Mesendoderm (in vitro differentiated cells): ENCODE data around the gene MAN1A2.

Source experiments
- DNase-seq: peaks from one replicate; pipeline ENCODE4 v3.0.0; 2013
- H2AK5ac ChIP-seq: 2 replicates; pipeline ENCODE4 v1.6.1; 2013; ENCODE audit warnings: low read length, inconsistent platforms
- H2BK120ac ChIP-seq: 2 replicates; pipeline ENCODE4 v1.6.1; 2013; ENCODE audit warnings: low read depth, mild to moderate bottlenecking, low read length, moderate library complexity, mixed read lengths
- H2BK15ac ChIP-seq: replicated peaks from 2 replicates; pipeline ENCODE4 v1.6.1; 2013; ENCODE audit warnings: low read depth, mild to moderate bottlenecking, moderate library complexity
- H2BK5ac ChIP-seq: 2 replicates; pipeline ENCODE4 v1.6.1; 2013; ENCODE audit warnings: low read length, inconsistent platforms
- H3K18ac ChIP-seq: 2 replicates; pipeline ENCODE4 v1.6.1; 2013; ENCODE audit warnings: mild to moderate bottlenecking, low read length, mixed read lengths
- H3K23ac ChIP-seq: one replicate; pipeline ENCODE4 v1.6.1; 2013; ENCODE audit warnings: low read length
- H3K27ac ChIP-seq: 2 replicates; pipeline ENCODE4 v1.5.1; 2013; ENCODE audit warnings: low read depth, mild to moderate bottlenecking, inconsistent platforms, low read length, moderate library complexity
- H3K27me3 ChIP-seq: 2 replicates; pipeline ENCODE4 v1.6.1; 2013; ENCODE audit warnings: low read length, control low read depth, mild to moderate bottlenecking, inconsistent platforms; ENCODE audit not compliant: insufficient read depth, poor library complexity
- H3K36me3 ChIP-seq: 2 replicates; pipeline ENCODE4 v1.6.1; 2013; ENCODE audit warnings: low read length, inconsistent platforms; ENCODE audit not compliant: control insufficient read depth, insufficient read depth
- H3K4ac ChIP-seq: one replicate; pipeline ENCODE4 v1.6.1; 2013; ENCODE audit warnings: low read depth, mild to moderate bottlenecking, low read length, moderate library complexity
- H3K4me1 ChIP-seq: 2 replicates; pipeline ENCODE4 v1.6.1; 2013; ENCODE audit warnings: low read depth, low read length, inconsistent platforms; ENCODE audit not compliant: control insufficient read depth
- H3K4me2 ChIP-seq: 2 replicates; pipeline ENCODE4 v1.6.1; 2013; ENCODE audit warnings: low read length
- H3K4me3 ChIP-seq: 2 replicates; pipeline ENCODE4 v1.5.1; 2013; ENCODE audit warnings: mild to moderate bottlenecking, low read length
- H3K56ac ChIP-seq: one replicate; pipeline ENCODE4 v1.6.1; 2013; ENCODE audit warnings: low read length
- H3K79me1 ChIP-seq: 2 replicates; pipeline ENCODE4 v1.6.1; 2013; ENCODE audit warnings: low read length, inconsistent platforms
- H3K79me2 ChIP-seq: 2 replicates; pipeline ENCODE4 v1.6.1; 2013; ENCODE audit warnings: mild to moderate bottlenecking, low read length; ENCODE audit not compliant: control insufficient read depth, insufficient read depth
- H3K9ac ChIP-seq: 2 replicates; pipeline ENCODE4 v1.6.1; 2013; ENCODE audit warnings: low read length, inconsistent platforms
- H4K5ac ChIP-seq: one replicate; pipeline ENCODE4 v1.6.1; 2013; ENCODE audit warnings: low read length
- H4K8ac ChIP-seq: one replicate; pipeline ENCODE4 v1.6.1; 2013; ENCODE audit warnings: low read depth, mild to moderate bottlenecking, control low read depth, low read length, moderate library complexity
- WGBS: extraction: QIAGEN DNeasy Blood & Tissue Kit; methylation state at CpG from one replicate; pipeline ENCODE4 v1.1.7; 2013; ENCODE audit warnings: low lambda C conversion rate, missing lambda C conversion rate; ENCODE audit not compliant: insufficient coverage; ENCODE audit errors: extremely low coverage; 5-methylcytosine and 5-hydroxymethylcytosine counted together

The MAN1A2 gene

DNA sequence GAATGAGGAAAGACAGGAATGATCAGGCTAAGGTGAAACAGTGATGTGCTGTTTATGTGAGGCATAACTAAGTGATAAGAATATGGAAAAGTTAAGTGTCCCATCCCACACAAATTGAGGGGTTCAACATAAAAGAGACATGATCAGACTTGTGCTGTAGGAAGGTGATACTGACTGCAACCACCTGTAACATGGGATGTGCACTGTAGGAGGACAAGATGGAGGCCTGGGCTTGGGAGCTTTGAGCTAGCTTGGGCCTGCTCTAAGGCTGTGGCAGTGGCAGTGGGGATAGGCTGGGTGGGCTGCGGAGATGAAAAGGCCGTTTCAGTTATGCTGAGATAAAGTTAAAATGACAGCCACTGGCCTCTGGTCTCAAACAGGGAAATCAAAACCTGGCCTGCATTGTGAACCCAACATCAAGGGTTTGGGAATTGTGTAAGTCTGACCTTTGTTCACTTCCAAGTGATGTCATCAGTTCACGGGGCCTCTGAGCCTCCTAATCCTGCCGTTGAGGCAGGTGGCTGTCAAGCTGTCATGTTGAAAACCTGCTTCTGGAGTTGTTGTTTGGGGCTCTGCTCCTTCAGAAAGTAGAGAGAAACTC is 177.4 kb downstream of the MAN1A2 start:
- Histone ChIP-seq H3K36me3 (no peaks in the 10 kb centered on the region), H3K56ac (no peak overlapping the region), H3K4me1 (no peaks in the 10 kb centered on the region), H4K5ac (no peak overlapping the region), H4K8ac (no peak overlapping the region), H3K4ac (no peak overlapping the region), H3K27ac (no peak overlapping the region), H2AK5ac (no peak overlapping the region), H2BK5ac (no peak overlapping the region), H3K27me3 (no peaks in the 10 kb centered on the region), H3K23ac (no peak overlapping the region), H3K9ac (no peak overlapping the region), H3K4me2 (no peak overlapping the region), H3K18ac (no peak overlapping the region), H3K79me1 (no peaks in the 10 kb centered on the region), H2BK15ac (no peak overlapping the region), H3K79me2 (no peaks in the 10 kb centered on the region), H3K4me3 (no peak overlapping the region), H2BK120ac (no peak overlapping the region)
- no peak for DNase-seq
- WGBS, result no CpG with 5 or more reads among the region's 4 CpGs

GRCh38 chr1:117546467-117546866 is 179.2 kb downstream of the MAN1A2 start:
- Histone ChIP-seq H2BK15ac (no peak overlapping the region), H3K36me3 (no peaks in the 10 kb centered on the region), H3K4me1 (no peaks in the 10 kb centered on the region), H3K18ac (no peak overlapping the region), H4K8ac (no peak overlapping the region), H3K23ac (no peak overlapping the region), H3K79me1 (no peaks in the 10 kb centered on the region), H3K9ac (no peak overlapping the region), H3K27me3 (no peaks in the 10 kb centered on the region), H4K5ac (no peak overlapping the region), H2AK5ac (no peak overlapping the region), H2BK120ac (no peak overlapping the region), H3K4me2 (no peak overlapping the region), H3K79me2 (no peaks in the 10 kb centered on the region), H3K27ac (no peak overlapping the region), H3K56ac (no peak overlapping the region), H3K4ac (no peak overlapping the region), H2BK5ac (no peak overlapping the region), H3K4me3 (no peak overlapping the region)
- WGBS, result no CpG with 5 or more reads among the region's 2 CpGs
- DNase-seq, result no peak

GRCh38 chr1:117553471-117553870 is 186.2 kb downstream of the MAN1A2 start:
- H3K9ac ChIP-seq, result no peak overlapping the region
- no peaks in the 10 kb centered on the region for H3K79me2 ChIP-seq
- H3K27ac ChIP-seq, result no peak overlapping the region
- no peak for DNase-seq
- H2BK120ac ChIP-seq, result no peak overlapping the region
- no peaks in the 10 kb centered on the region for H3K36me3 ChIP-seq
- no peak overlapping the region for H4K8ac ChIP-seq
- no peaks in the 10 kb centered on the region for H3K27me3 ChIP-seq
- H2BK5ac ChIP-seq, result no peak overlapping the region
- no peak overlapping the region for H4K5ac ChIP-seq
- no peaks in the 10 kb centered on the region for H3K79me1 ChIP-seq
- no peak overlapping the region for H3K18ac ChIP-seq
- H2AK5ac ChIP-seq, result no peak overlapping the region
- H3K56ac ChIP-seq, result no peak overlapping the region
- no peak overlapping the region for H3K4me2 ChIP-seq
- no peak overlapping the region for H2BK15ac ChIP-seq
- no peak overlapping the region for H3K4ac ChIP-seq
- no peaks in the 10 kb centered on the region for H3K4me1 ChIP-seq
- no peak overlapping the region for H3K4me3 ChIP-seq
- H3K23ac ChIP-seq, result no peak overlapping the region

GRCh38 chr1:117555806-117556205 is 188.6 kb downstream of the MAN1A2 start:
- H3K36me3 ChIP-seq, result no peaks in the 10 kb centered on the region
- H4K5ac ChIP-seq, result no peak overlapping the region
- H3K4me2 ChIP-seq, result no peak overlapping the region
- H3K4me3 ChIP-seq, result no peak overlapping the region
- H3K56ac ChIP-seq, result no peak overlapping the region
- no peak for DNase-seq
- no peak overlapping the region for H3K9ac ChIP-seq
- H3K18ac ChIP-seq, result no peak overlapping the region
- H3K4ac ChIP-seq, result no peak overlapping the region
- no CpG with 5 or more reads among the region's 3 CpGs for WGBS
- no peak overlapping the region for H2BK120ac ChIP-seq
- no peak overlapping the region for H2AK5ac ChIP-seq
- no peaks in the 10 kb centered on the region for H3K79me1 ChIP-seq
- H4K8ac ChIP-seq, result no peak overlapping the region
- H2BK5ac ChIP-seq, result no peak overlapping the region
- H3K23ac ChIP-seq, result no peak overlapping the region
- no peak overlapping the region for H2BK15ac ChIP-seq
- H3K27me3 ChIP-seq, result no peaks in the 10 kb centered on the region
- no peaks in the 10 kb centered on the region for H3K79me2 ChIP-seq
- H3K4me1 ChIP-seq, result no peaks in the 10 kb centered on the region
- H3K27ac ChIP-seq, result no peak overlapping the region

DNA sequence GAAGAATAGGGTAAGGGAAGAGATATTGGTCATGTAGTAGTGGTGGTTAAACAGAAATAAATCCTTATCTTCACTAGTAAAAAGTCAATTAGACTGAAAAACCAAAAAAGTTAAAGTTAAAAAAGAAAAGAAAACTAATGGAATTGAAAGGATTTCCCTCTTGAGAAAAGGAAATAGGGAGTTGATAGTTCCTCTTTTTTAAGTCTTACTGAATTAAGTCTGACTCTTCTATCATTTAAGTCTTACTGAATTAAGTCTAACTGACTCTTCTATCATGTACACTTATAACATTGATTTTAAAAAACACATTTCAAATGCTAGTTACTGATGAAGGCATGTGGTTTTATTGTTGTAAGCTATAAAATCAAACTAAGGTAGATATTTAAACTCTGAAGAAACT is 189.1 kb downstream of the MAN1A2 start:
- Histone ChIP-seq H3K79me1 (no peaks in the 10 kb centered on the region), H3K27ac (no peak overlapping the region), H3K4me1 (no peaks in the 10 kb centered on the region), H2AK5ac (no peak overlapping the region), H2BK15ac (no peak overlapping the region), H3K18ac (no peak overlapping the region), H3K27me3 (no peaks in the 10 kb centered on the region), H4K5ac (no peak overlapping the region), H3K79me2 (no peaks in the 10 kb centered on the region), H3K23ac (no peak overlapping the region), H3K56ac (no peak overlapping the region), H4K8ac (no peak overlapping the region), H3K9ac (no peak overlapping the region), H3K4me3 (no peak overlapping the region), H3K36me3 (no peaks in the 10 kb centered on the region), H3K4ac (no peak overlapping the region), H2BK5ac (no peak overlapping the region), H2BK120ac (no peak overlapping the region), H3K4me2 (no peak overlapping the region)
- DNase-seq, result no peak

DNA sequence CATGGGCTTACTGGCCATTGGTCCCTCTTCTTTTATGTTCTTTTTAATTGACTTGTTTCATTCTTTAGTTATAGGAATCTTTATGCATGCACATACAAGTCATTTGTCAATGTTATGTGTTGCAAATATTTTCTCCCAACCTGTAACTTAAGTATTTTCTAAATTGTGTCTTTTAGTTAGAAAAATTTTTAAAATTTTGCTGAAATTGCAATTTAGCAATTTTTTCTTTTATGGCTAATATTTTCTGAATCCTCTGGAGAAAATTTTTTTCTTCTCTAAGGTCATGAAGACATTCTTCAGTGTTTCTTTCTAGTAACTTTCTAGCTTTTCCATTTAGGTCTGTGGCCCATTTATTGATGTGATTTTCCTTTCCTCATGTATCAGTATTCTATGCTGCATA is 189.7 kb downstream of the MAN1A2 start:
- Histone ChIP-seq H3K23ac (no peak overlapping the region), H2BK120ac (no peak overlapping the region), H3K79me2 (no peaks in the 10 kb centered on the region), H3K27me3 (no peaks in the 10 kb centered on the region), H3K56ac (no peak overlapping the region), H3K4me1 (no peaks in the 10 kb centered on the region), H3K36me3 (no peaks in the 10 kb centered on the region), H3K27ac (no peak overlapping the region), H2BK15ac (no peak overlapping the region), H2AK5ac (no peak overlapping the region), H3K4me3 (no peak overlapping the region), H3K4ac (no peak overlapping the region), H4K5ac (no peak overlapping the region), H3K9ac (no peak overlapping the region), H3K18ac (no peak overlapping the region), H4K8ac (no peak overlapping the region), H2BK5ac (no peak overlapping the region), H3K4me2 (no peak overlapping the region), H3K79me1 (no peaks in the 10 kb centered on the region)
- DNase-seq, result no peak
